ENCODE measurements around the gene POC1A. TPM values are rescaled to one million over a fixed set of nuclear protein-coding genes. Genes with fewer than 3 reads are reported as not detected.
A peak's percentile ranks its signal among the peaks of the same experiment; 100 is the strongest.

Gene POC1A
- total and polyA plus RNA-seq, 10 of the 15 experiments (the other 5 are each of a cell fraction or from before 2014, with no cell fraction given) = 8.5 to 49.8 (median 23.5) TPM

DNA sequence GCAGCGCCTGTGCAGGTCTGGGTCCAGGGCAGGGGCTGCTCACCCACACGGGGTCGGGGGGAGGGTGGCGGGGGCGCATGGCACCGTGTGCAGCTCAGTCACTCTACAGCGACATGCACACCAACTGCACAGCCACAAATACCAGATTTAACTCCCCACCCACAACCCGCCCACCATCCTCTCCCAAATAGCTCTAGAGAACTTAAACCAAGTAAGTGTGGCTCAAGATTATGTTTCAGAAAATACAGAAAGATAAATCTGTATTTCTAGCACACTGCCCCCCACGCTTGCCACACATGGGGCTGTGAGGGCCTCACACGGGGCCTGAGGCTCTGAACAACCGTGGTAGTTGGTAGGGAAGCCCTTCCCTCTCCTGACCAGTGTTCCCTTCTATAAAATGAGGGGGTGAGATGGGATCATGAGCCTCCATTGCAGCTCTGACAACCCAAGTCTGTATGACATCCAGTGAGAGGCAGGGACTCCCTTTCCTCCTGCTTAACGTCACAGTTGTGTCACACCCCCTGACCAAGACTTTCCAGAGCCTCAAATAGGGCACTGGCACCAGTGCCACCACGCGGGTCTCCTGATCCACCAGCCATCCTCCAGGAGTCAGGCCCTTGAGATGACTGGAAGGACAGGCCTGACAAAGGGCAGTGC, 23.1 kb downstream of the POC1A start:
- WGBS (ENCODE audit: insufficient coverage, insufficient replicate concordance, low lambda C conversion rate, missing lambda C conversion rate) = 45% methylated on average over 8 of the region's 14 CpGs
- Histone ChIP-seq H4K20me1 (ENCODE audit: control insufficient read depth, insufficient read depth) (no peaks in the 10 kb centered on the region), H3K4me2 (ENCODE audit: control insufficient read depth, insufficient read depth) (no peak overlapping the region), H3K4me3 (no peak overlapping the region), H3K9me3 (replicated peaks; ENCODE audit: control insufficient read depth, insufficient read depth, low read length) (no peaks in the 10 kb centered on the region), H3K36me3 (ENCODE audit: control insufficient read depth in 2 of 2, insufficient read depth in 2 of 2, low read length in 1 of 2) (peaks cover 2 to 5% of the 10 kb centered on the region in 2 experiments; a peak in 3 of 4 replicates), H3K27ac (ENCODE audit: control insufficient read depth, insufficient read depth) (peak overlapping the region; percentile 9; the same call in 1 of the 2 replicates), H3K27me3 (replicated peaks in 1 of 2; ENCODE audit: control insufficient read depth in 2 of 2, insufficient read depth in 2 of 2, low read length in 1 of 2) (no peaks in the 10 kb centered on the region), H3K79me2 (ENCODE audit: control insufficient read depth, insufficient read depth, low read length) (no peaks in the 10 kb centered on the region), H3K4me1 (ENCODE audit: control insufficient read depth, insufficient read depth, low read length) (peaks cover 26% of the 10 kb centered on the region), H3K9ac (ENCODE audit: control insufficient read depth, insufficient read depth, low read length) (no peak overlapping the region), H2AFZ (ENCODE audit: control insufficient read depth, low read depth, low read length) (no peak overlapping the region)
- no peak for FAIRE-seq
- SMC1A ChIA-PET (ENCODE audit: uncharacterized antibody, unreplicated experiment) = interaction anchor here (1.3 to 1.8 kb wide), 3 partner anchors 17 to 127 kb away, joined by 3 to 6 read pairs (median 4); no protein-coding TSS in a partner anchor
- CTCF ChIA-PET = interaction anchor here (0.6 to 1.8 kb wide), 8 partner anchors 8 to 130 kb away, joined by 3 to 7 read pairs (median 4); no protein-coding TSS in a partner anchor
- in situ Hi-C loops (cut with MboI) (no loop called here), intact Hi-C loops (cut with micrococcal nuclease; ENCODE audit: unreplicated experiment) (no loop called here)
- RAD21 ChIA-PET (ENCODE audit: unreplicated experiment) = interaction anchor here (0.6 to 1.4 kb wide), 2 partner anchors 78 to 188 kb away, joined by 3 to 4 read pairs; no protein-coding TSS in a partner anchor
- no peak for ATAC-seq
- no peak for DNase-seq (ENCODE audit: low read depth, low spot score)
- POLR2A ChIA-PET = no interaction called here
- TF ChIP-seq MEF2A (IDR thresholded peaks at IDR 0.05; ENCODE audit: insufficient read depth, low read depth, low read length) (0 out of 2 replicates have a peak, but pooled peaks have one; percentile 15), RUNX3 (IDR thresholded peaks at IDR 0.05; ENCODE audit: low read length) (peak; percentile 30; the same call in 1 of the 2 replicates), MEF2B (IDR thresholded peaks at IDR 0.05; ENCODE audit: partially characterized antibody, poor library complexity, severe bottlenecking) (no peak), SRF (IDR thresholded peaks at IDR 0.05; ENCODE audit: low read depth in 2 of 2, low read length in 2 of 2) (no peak), SUPT20H (IDR thresholded peaks at IDR 0.05; ENCODE audit: borderline replicate concordance, control insufficient read depth, low read depth, low read length) (no peak)
- BruUV-seq (replicated peaks) = no TSS peak

- H3K4me2 ChIP-seq (ENCODE audit: control insufficient read depth, insufficient read depth) = no peak overlapping the region
- no peak for TF ChIP-seq GABPA (IDR thresholded peaks at IDR 0.05; ENCODE audit: low read depth)
- TF ChIP-seq, protein P1, sequence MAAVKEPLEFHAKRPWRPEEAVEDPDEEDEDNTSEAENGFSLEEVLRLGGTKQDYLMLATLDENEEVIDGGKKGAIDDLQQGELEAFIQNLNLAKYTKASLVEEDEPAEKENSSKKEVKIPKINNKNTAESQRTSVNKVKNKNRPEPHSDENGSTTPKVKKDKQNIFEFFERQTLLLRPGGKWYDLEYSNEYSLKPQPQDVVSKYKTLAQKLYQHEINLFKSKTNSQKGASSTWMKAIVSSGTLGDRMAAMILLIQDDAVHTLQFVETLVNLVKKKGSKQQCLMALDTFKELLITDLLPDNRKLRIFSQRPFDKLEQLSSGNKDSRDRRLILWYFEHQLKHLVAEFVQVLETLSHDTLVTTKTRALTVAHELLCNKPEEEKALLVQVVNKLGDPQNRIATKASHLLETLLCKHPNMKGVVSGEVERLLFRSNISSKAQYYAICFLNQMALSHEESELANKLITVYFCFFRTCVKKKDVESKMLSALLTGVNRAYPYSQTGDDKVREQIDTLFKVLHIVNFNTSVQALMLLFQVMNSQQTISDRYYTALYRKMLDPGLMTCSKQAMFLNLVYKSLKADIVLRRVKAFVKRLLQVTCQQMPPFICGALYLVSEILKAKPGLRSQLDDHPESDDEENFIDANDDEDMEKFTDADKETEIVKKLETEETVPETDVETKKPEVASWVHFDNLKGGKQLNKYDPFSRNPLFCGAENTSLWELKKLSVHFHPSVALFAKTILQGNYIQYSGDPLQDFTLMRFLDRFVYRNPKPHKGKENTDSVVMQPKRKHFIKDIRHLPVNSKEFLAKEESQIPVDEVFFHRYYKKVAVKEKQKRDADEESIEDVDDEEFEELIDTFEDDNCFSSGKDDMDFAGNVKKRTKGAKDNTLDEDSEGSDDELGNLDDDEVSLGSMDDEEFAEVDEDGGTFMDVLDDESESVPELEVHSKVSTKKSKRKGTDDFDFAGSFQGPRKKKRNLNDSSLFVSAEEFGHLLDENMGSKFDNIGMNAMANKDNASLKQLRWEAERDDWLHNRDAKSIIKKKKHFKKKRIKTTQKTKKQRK (IDR thresholded peaks at IDR 0.05; ENCODE audit: low read depth, low read length) = no peak
- no peak for TF ChIP-seq RCOR1 (conservative IDR thresholded peaks at IDR 0.05; ENCODE audit: low read depth, low read length)
- TF ChIP-seq, protein P2, sequence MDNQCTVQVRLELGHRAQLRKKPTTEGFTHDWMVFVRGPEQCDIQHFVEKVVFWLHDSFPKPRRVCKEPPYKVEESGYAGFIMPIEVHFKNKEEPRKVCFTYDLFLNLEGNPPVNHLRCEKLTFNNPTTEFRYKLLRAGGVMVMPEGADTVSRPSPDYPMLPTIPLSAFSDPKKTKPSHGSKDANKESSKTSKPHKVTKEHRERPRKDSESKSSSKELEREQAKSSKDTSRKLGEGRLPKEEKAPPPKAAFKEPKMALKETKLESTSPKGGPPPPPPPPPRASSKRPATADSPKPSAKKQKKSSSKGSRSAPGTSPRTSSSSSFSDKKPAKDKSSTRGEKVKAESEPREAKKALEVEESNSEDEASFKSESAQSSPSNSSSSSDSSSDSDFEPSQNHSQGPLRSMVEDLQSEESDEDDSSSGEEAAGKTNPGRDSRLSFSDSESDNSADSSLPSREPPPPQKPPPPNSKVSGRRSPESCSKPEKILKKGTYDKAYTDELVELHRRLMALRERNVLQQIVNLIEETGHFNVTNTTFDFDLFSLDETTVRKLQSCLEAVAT (IDR thresholded peaks at IDR 0.05) = no peak
- TF ChIP-seq MTA3 (IDR thresholded peaks at IDR 0.05; ENCODE audit: borderline replicate concordance, low read length) = no peak
- no peak for TF ChIP-seq RUNX3 (IDR thresholded peaks at IDR 0.05; ENCODE audit: low read length)
- no peak for TF ChIP-seq DPF2 (IDR thresholded peaks at IDR 0.05)
Measured at GRCh38 chr3:52128118-52128683, 26.0 kb downstream of the POC1A start.

More at GRCh38 chr3:52128118-52128683, 26.0 kb downstream of the POC1A start:
- BruUV-seq (replicated peaks) = no TSS peak
- DNase-seq (ENCODE audit: low read depth, low spot score) (no peak), FAIRE-seq (no peak), ATAC-seq (no peak)
- no peak overlapping the region for H3K27ac ChIP-seq (ENCODE audit: control insufficient read depth, insufficient read depth)
- in situ Hi-C loops (cut with MboI) = no loop called here
- ChIA-PET SMC1A (ENCODE audit: uncharacterized antibody, unreplicated experiment) (no interaction called here), POLR2A (no interaction called here), CTCF (interaction anchor here (1.2 to 1.8 kb wide), 2 partner anchors 75 to 127 kb away, joined by 4 read pairs; no protein-coding TSS in a partner anchor), RAD21 (ENCODE audit: unreplicated experiment) (no interaction called here)
- no peaks in the 10 kb centered on the region for H3K9me3 ChIP-seq (replicated peaks; ENCODE audit: control insufficient read depth, insufficient read depth, low read length)
- WGBS (ENCODE audit: insufficient coverage, insufficient replicate concordance, low lambda C conversion rate, missing lambda C conversion rate) = 96% methylated on average over 7 of the region's 7 CpGs
- no peaks in the 10 kb centered on the region for H3K79me2 ChIP-seq (ENCODE audit: control insufficient read depth, insufficient read depth, low read length)
- no peaks in the 10 kb centered on the region for H3K27me3 ChIP-seq (replicated peaks in 1 of 2; ENCODE audit: control insufficient read depth in 2 of 2, insufficient read depth in 2 of 2, low read length in 1 of 2)
- no peaks in the 10 kb centered on the region for H4K20me1 ChIP-seq (ENCODE audit: control insufficient read depth, insufficient read depth)
- H2AFZ ChIP-seq (ENCODE audit: control insufficient read depth, low read depth, low read length) = no peak overlapping the region
- H3K4me1 ChIP-seq (ENCODE audit: control insufficient read depth, insufficient read depth, low read length) = peaks cover 20% of the 10 kb centered on the region
- H3K4me3 ChIP-seq = no peak overlapping the region
- peaks cover 2 to 9% of the 10 kb centered on the region in 2 experiments for H3K36me3 ChIP-seq (ENCODE audit: control insufficient read depth in 2 of 2, insufficient read depth in 2 of 2, low read length in 1 of 2)
- no peak overlapping the region for H3K9ac ChIP-seq (ENCODE audit: control insufficient read depth, insufficient read depth, low read length)
- intact Hi-C loops (cut with micrococcal nuclease; ENCODE audit: unreplicated experiment) = no loop called here

All from GM12878 (cell line).